Stimulated activated memory B cell treated with anti-CD40 and anti-IgM and Interleukin-4, amounts not matched to agents 10 μg/mL and 1 μg/mL and 100 μg/mL, for 72 hours (primary cell): ENCODE results near the gene PGLYRP4.

Experiments
- ATAC-seq: fragments of 150-1000 bp; cut with Tn5 transposase; 2 replicates; pipeline ENCODE4 v1.10.0; 2021
- H3K27ac Mint-ChIP-seq: one replicate; pipeline ENCODE4 v1.8.0; 2022; ENCODE audit warnings: mild to moderate bottlenecking, mixed read lengths
- H3K27me3 Mint-ChIP-seq: one replicate; pipeline ENCODE4 v1.8.0; 2022; ENCODE audit warnings: mixed read lengths
- H3K36me3 Mint-ChIP-seq: one replicate; pipeline ENCODE4 v1.8.0; 2022; ENCODE audit warnings: mixed read lengths
- H3K4me1 Mint-ChIP-seq: one replicate; pipeline ENCODE4 v1.8.0; 2022; ENCODE audit warnings: mixed read lengths
- H3K4me3 Mint-ChIP-seq: one replicate; pipeline ENCODE4 v1.8.0; 2022; ENCODE audit warnings: mild to moderate bottlenecking, moderate library complexity, mixed read lengths
- H3K9me3 Mint-ChIP-seq: one replicate; pipeline ENCODE4 v1.8.0; 2022; ENCODE audit warnings: mixed read lengths

The PGLYRP4 gene

GRCh38 chr1:153387785-153388184, 39.1 kb upstream of the PGLYRP4 start:
- H3K4me1 Mint-ChIP-seq, result peaks cover 10% of the 10 kb centered on the region
- ATAC-seq, result no peak
- H3K4me3 Mint-ChIP-seq, result no peak overlapping the region
- H3K9me3 Mint-ChIP-seq, result no peaks in the 10 kb centered on the region
- H3K36me3 Mint-ChIP-seq, result no peaks in the 10 kb centered on the region
- no peak overlapping the region for H3K27ac Mint-ChIP-seq
- H3K27me3 Mint-ChIP-seq, result peaks cover 31% of the 10 kb centered on the region

- H3K36me3 Mint-ChIP-seq, result no peaks in the 10 kb centered on the region
- no peak overlapping the region for H3K4me3 Mint-ChIP-seq
- H3K27ac Mint-ChIP-seq, result no peak overlapping the region
- H3K4me1 Mint-ChIP-seq, result peaks cover 10% of the 10 kb centered on the region
- no peak for ATAC-seq
- peaks cover 4% of the 10 kb centered on the region for H3K9me3 Mint-ChIP-seq
- H3K27me3 Mint-ChIP-seq, result peaks cover 37% of the 10 kb centered on the region
Observed at GRCh38 chr1:153387001-153387400, 38.4 kb upstream of the PGLYRP4 start.

GRCh38 chr1:153386500-153386901, 37.9 kb upstream of the PGLYRP4 start:
- H3K27me3 Mint-ChIP-seq, result peaks cover 41% of the 10 kb centered on the region
- no peak overlapping the region for H3K4me3 Mint-ChIP-seq
- peaks cover 6% of the 10 kb centered on the region for H3K9me3 Mint-ChIP-seq
- no peak for ATAC-seq
- no peaks in the 10 kb centered on the region for H3K36me3 Mint-ChIP-seq
- H3K27ac Mint-ChIP-seq, result no peak overlapping the region
- peaks cover 10% of the 10 kb centered on the region for H3K4me1 Mint-ChIP-seq

- Mint-ChIP-seq H3K27me3 (peaks cover 41% of the 10 kb centered on the region), H3K4me3 (no peak overlapping the region), H3K36me3 (no peaks in the 10 kb centered on the region), H3K27ac (no peak overlapping the region), H3K9me3 (peaks cover 9% of the 10 kb centered on the region), H3K4me1 (peaks cover 8% of the 10 kb centered on the region)
- no peak for ATAC-seq
Observed at GRCh38 chr1:153384958-153385580, 36.4 kb upstream of the PGLYRP4 start.

GRCh38 chr1:153380711-153381110, 32.1 kb upstream of the PGLYRP4 start:
- H3K36me3 Mint-ChIP-seq, result no peaks in the 10 kb centered on the region
- no peak overlapping the region for H3K27ac Mint-ChIP-seq
- peaks cover 9% of the 10 kb centered on the region for H3K9me3 Mint-ChIP-seq
- H3K4me3 Mint-ChIP-seq, result no peak overlapping the region
- peaks cover 62% of the 10 kb centered on the region for H3K27me3 Mint-ChIP-seq
- no peak for ATAC-seq
- no peaks in the 10 kb centered on the region for H3K4me1 Mint-ChIP-seq

GRCh38 chr1:153379591-153379990, 30.9 kb upstream of the PGLYRP4 start:
- Mint-ChIP-seq H3K4me1 (no peaks in the 10 kb centered on the region), H3K27me3 (peaks cover 62% of the 10 kb centered on the region), H3K27ac (no peak overlapping the region), H3K9me3 (peaks cover 9% of the 10 kb centered on the region), H3K4me3 (no peak overlapping the region), H3K36me3 (no peaks in the 10 kb centered on the region)
- ATAC-seq, result no peak

- ATAC-seq, result no peak
- Mint-ChIP-seq H3K36me3 (no peaks in the 10 kb centered on the region), H3K4me1 (no peaks in the 10 kb centered on the region), H3K27me3 (peaks cover 45% of the 10 kb centered on the region), H3K27ac (no peak within 1 kb of the TSS), H3K4me3 (no peak within 1 kb of the TSS), H3K9me3 (no peaks in the 10 kb centered on the region)
Observed at GRCh38 chr1:153375511-153375910, 26.9 kb upstream of the PGLYRP4 start, which contains the start of gene S100A12. Gene S100A12 (minus strand): TSS chr1:153375621. CDS start chr1:153374592, 1,029 bp downstream.

GRCh38 chr1:153374071-153374470, 25.4 kb upstream of the PGLYRP4 start:
- no peak for ATAC-seq
- Mint-ChIP-seq H3K27me3 (peaks cover 50% of the 10 kb centered on the region), H3K36me3 (no peaks in the 10 kb centered on the region), H3K27ac (no peak overlapping the region), H3K4me1 (no peaks in the 10 kb centered on the region), H3K9me3 (no peaks in the 10 kb centered on the region), H3K4me3 (no peak overlapping the region)

GRCh38 chr1:153372571-153372970, 23.9 kb upstream of the PGLYRP4 start:
- no peaks in the 10 kb centered on the region for H3K36me3 Mint-ChIP-seq
- H3K4me1 Mint-ChIP-seq, result no peaks in the 10 kb centered on the region
- no peak overlapping the region for H3K4me3 Mint-ChIP-seq
- H3K27me3 Mint-ChIP-seq, result peaks cover 40% of the 10 kb centered on the region
- H3K27ac Mint-ChIP-seq, result no peak overlapping the region
- ATAC-seq, result no peak
- no peaks in the 10 kb centered on the region for H3K9me3 Mint-ChIP-seq

- no peaks in the 10 kb centered on the region for H3K9me3 Mint-ChIP-seq
- ATAC-seq, result no peak
- no peaks in the 10 kb centered on the region for H3K36me3 Mint-ChIP-seq
- no peaks in the 10 kb centered on the region for H3K4me1 Mint-ChIP-seq
- H3K27ac Mint-ChIP-seq, result no peak overlapping the region
- peaks cover 33% of the 10 kb centered on the region for H3K27me3 Mint-ChIP-seq
- H3K4me3 Mint-ChIP-seq, result no peak overlapping the region
Observed at GRCh38 chr1:153371231-153371630, 22.6 kb upstream of the PGLYRP4 start.

- no peaks in the 10 kb centered on the region for H3K36me3 Mint-ChIP-seq
- no peak overlapping the region for H3K4me3 Mint-ChIP-seq
- H3K27ac Mint-ChIP-seq, result no peak overlapping the region
- H3K4me1 Mint-ChIP-seq, result no peaks in the 10 kb centered on the region
- H3K9me3 Mint-ChIP-seq, result no peaks in the 10 kb centered on the region
- peaks cover 38% of the 10 kb centered on the region for H3K27me3 Mint-ChIP-seq
- no peak for ATAC-seq
Observed at GRCh38 chr1:153370146-153370545, 21.5 kb upstream of the PGLYRP4 start.

GRCh38 chr1:153368495-153368894, 19.9 kb upstream of the PGLYRP4 start:
- ATAC-seq, result no peak
- H3K4me3 Mint-ChIP-seq, result no peak overlapping the region
- H3K36me3 Mint-ChIP-seq, result no peaks in the 10 kb centered on the region
- H3K27me3 Mint-ChIP-seq, result peaks cover 51% of the 10 kb centered on the region
- no peak overlapping the region for H3K27ac Mint-ChIP-seq
- H3K9me3 Mint-ChIP-seq, result no peaks in the 10 kb centered on the region
- no peaks in the 10 kb centered on the region for H3K4me1 Mint-ChIP-seq

GRCh38 chr1:153367090-153367489, 18.4 kb upstream of the PGLYRP4 start:
- Mint-ChIP-seq H3K36me3 (no peaks in the 10 kb centered on the region), H3K9me3 (no peaks in the 10 kb centered on the region), H3K4me3 (no peak overlapping the region), H3K4me1 (no peaks in the 10 kb centered on the region), H3K27ac (no peak overlapping the region), H3K27me3 (peaks cover 57% of the 10 kb centered on the region)
- no peak for ATAC-seq

GRCh38 chr1:153366261-153366660, 17.6 kb upstream of the PGLYRP4 start:
- Mint-ChIP-seq H3K4me3 (no peak overlapping the region), H3K36me3 (no peaks in the 10 kb centered on the region), H3K4me1 (no peaks in the 10 kb centered on the region), H3K27me3 (peaks cover 53% of the 10 kb centered on the region), H3K9me3 (no peaks in the 10 kb centered on the region), H3K27ac (no peak overlapping the region)
- no peak for ATAC-seq

GRCh38 chr1:153365696-153366095, 17.1 kb upstream of the PGLYRP4 start:
- Mint-ChIP-seq H3K27ac (no peak overlapping the region), H3K4me1 (no peaks in the 10 kb centered on the region), H3K27me3 (peaks cover 57% of the 10 kb centered on the region), H3K36me3 (no peaks in the 10 kb centered on the region), H3K4me3 (no peak overlapping the region), H3K9me3 (no peaks in the 10 kb centered on the region)
- no peak for ATAC-seq

GRCh38 chr1:153364766-153365666, 16.4 kb upstream of the PGLYRP4 start:
- Mint-ChIP-seq H3K27ac (no peak overlapping the region), H3K27me3 (peaks cover 53% of the 10 kb centered on the region), H3K4me1 (no peaks in the 10 kb centered on the region), H3K36me3 (no peaks in the 10 kb centered on the region), H3K9me3 (no peaks in the 10 kb centered on the region), H3K4me3 (no peak overlapping the region)
- ATAC-seq, result no peak
